Ascending aorta (tissue), 2 donors: ENCODE measurements around the gene RGR. TPM values are rescaled to one million over a fixed set of nuclear protein-coding genes. Genes with fewer than 3 reads are reported as not detected.
A peak's percentile ranks its signal among the peaks of the same experiment; 100 is the strongest.

Source experiments
- DNase-seq, 2 donors: peaks; one replicate each; pipeline ENCODE4 v3.0.0-alpha.2; 2019; ENCODE audit warnings: low spot score in 2 of 2
- H3K27ac ChIP-seq, 2 donors: fragments of 200-600 bp; sonication (generic); one replicate each; pipeline ENCODE4 v1.5.1; 2016 to 2017; ENCODE audit warnings: mild to moderate bottlenecking in 1 of 2
- H3K27me3 ChIP-seq: fragments of 200-600 bp; sonication (generic); one replicate; pipeline ENCODE4 v1.5.1; 2017
- H3K36me3 ChIP-seq, 2 donors: fragments of 200-600 bp; sonication (generic); one replicate each; pipeline ENCODE4 v1.5.1; 2016
- H3K4me1 ChIP-seq, 2 donors: fragments of 200-600 bp; sonication (generic); one replicate each; pipeline ENCODE4 v1.5.1; 2016 to 2017; ENCODE audit warnings: mild to moderate bottlenecking in 1 of 2
- H3K4me3 ChIP-seq, 2 donors: fragments of 200-600 bp; sonication (generic); one replicate each; pipeline ENCODE4 v1.5.1; 2016 to 2017; ENCODE audit warnings: mild to moderate bottlenecking in 1 of 2
- H3K9me3 ChIP-seq, 2 donors: fragments of 200-600 bp; sonication (generic); one replicate each; pipeline ENCODE4 v1.5.1; 2016
- CTCF ChIP-seq, 3 experiments: fragments of 200-600 bp in 2 of 3; fragments of 450-650 bp in 1 of 3; sonication (generic) in 2 of 3; IDR thresholded peaks; one replicate each; pipeline ENCODE4 v1.5.1; 2016 to 2019; ENCODE audit warnings: antibody characterized with exemption in 3 of 3, mild to moderate bottlenecking in 1 of 3, moderate library complexity in 1 of 3
- intact Hi-C: fragments of 100-400 bp; cut with DNase I; formaldehyde crosslinking; loops from one replicate; pipeline ENCODE4 v1.15.1; 2023
- total RNA-seq: library from RNA; depleted of rRNA; stranded (reverse); fragments of >200 nt; gene quantifications from one replicate; pipeline ENCODE4 v1.1.0, GENCODE V29; 2016

The RGR gene
- total RNA-seq, 1 donor from 2014 or later, result not detected

- TF ChIP-seq CTCF (IDR thresholded peaks at IDR 0.05), result no peak
- H3K4me1 ChIP-seq, result no peaks in the 10 kb centered on the region
- H3K9me3 ChIP-seq, result no peaks in the 10 kb centered on the region
- no peak overlapping the region for H3K4me3 ChIP-seq
- H3K27ac ChIP-seq, result no peak overlapping the region
- H3K36me3 ChIP-seq, result no peaks in the 10 kb centered on the region
- intact Hi-C loops, result no loop called here
- DNase-seq, result no peak
- peaks cover 4% of the 10 kb centered on the region for H3K27me3 ChIP-seq
Observed at GRCh38 chr10:84261236-84261915, 16.5 kb downstream of the RGR start.

- Histone ChIP-seq H3K27me3 (peaks cover 4% of the 10 kb centered on the region), H3K36me3 (no peaks in the 10 kb centered on the region), H3K4me1 (no peaks in the 10 kb centered on the region), H3K9me3 (no peaks in the 10 kb centered on the region), H3K27ac (no peak overlapping the region), H3K4me3 (no peak overlapping the region)
- intact Hi-C loops, result no loop called here
- no peak for TF ChIP-seq CTCF (IDR thresholded peaks at IDR 0.05)
- no peak for DNase-seq
Observed at GRCh38 chr10:84262190-84262956, 17.5 kb downstream of the RGR start.

DNA sequence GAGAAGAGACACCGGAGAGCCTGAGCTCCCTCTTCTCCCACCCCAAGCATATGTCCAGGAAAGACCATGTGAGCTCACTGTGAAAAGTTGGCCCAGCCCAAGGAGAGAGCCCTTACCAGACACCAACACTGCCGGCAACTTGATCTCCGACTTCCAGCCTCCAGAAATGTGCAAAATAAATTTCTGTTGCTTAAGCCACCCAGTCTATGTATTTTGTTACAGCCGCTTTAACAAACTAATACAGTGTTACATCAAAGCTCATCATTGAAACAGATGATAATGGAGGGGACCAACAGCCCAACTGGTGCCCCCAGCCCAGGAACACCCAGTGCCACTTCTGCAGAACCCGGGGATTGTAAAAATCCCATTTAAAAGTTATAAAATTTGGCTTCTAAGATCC lies 18.9 kb downstream of the RGR start:
- no peak for TF ChIP-seq CTCF (IDR thresholded peaks at IDR 0.05)
- intact Hi-C loops, result loop anchor here (1.0 kb wide), 2 partner anchors 112 to 274 kb away; no protein-coding TSS in a partner anchor

DNA sequence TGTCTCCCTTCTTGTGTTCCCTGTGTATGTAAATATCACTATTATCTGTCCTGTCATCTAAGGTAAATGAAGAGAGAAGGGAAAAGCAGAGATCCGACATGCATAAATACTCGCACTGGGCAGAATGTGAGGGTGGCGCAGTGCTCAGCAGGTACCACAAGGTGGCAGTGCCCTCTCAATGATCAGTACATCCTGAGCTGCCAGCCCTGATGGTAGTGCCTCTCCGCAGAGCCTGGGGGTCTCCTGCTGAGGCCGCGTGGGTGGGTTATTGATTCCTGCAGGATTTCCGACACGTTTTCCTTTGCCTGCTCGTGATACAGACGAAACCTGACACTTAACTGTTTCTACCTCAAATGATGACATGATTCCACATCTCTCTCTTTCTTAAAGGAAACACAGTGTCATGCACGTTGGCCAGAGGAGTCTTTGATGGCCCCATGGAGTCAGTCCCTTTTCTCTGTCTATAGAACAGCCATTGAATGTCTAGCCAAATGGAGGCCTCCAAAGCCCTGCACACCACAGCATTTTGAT lies 19.8 kb downstream of the RGR start:
- DNase-seq, result peak in 1 of 2 donors; percentile 76

More for the DNA sequence above, 18.9 kb downstream of the RGR start:
- Histone ChIP-seq H3K4me3 (no peak overlapping the region), H3K36me3 (no peaks in the 10 kb centered on the region), H3K4me1 (no peaks in the 10 kb centered on the region), H3K27ac (no peak overlapping the region), H3K9me3 (no peaks in the 10 kb centered on the region), H3K27me3 (peaks cover 4% of the 10 kb centered on the region)
- DNase-seq, result no peak

DNA sequence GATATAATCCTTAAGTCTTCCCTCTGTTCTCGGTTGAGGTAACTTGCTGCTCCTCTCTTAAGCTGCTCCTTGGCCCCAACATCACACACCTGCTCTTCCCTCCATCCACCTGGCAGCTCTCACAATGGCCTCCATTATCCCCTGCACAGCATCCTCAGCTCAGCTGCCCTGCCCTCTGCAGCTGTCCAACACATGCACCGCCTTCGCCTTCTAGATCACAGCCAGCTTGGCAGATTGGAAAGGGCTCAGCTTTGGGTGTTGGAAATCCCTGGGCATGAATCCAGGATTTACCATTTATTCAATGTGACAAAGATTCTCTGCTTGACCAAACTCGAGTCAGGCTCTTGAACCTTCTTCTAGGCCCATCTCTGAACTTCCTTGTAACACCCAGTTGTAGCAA lies 20.6 kb downstream of the RGR start:
- intact Hi-C loops, result loop anchor here (5.0 kb wide), 1 partner anchor 87 kb away; no protein-coding TSS in a partner anchor
- no peaks in the 10 kb centered on the region for H3K9me3 ChIP-seq
- H3K4me1 ChIP-seq, result no peaks in the 10 kb centered on the region
- DNase-seq, result no peak
- TF ChIP-seq CTCF (IDR thresholded peaks at IDR 0.05), result no peak
- peaks cover 4% of the 10 kb centered on the region for H3K27me3 ChIP-seq
- H3K4me3 ChIP-seq, result no peak overlapping the region
- no peak overlapping the region for H3K27ac ChIP-seq
- no peaks in the 10 kb centered on the region for H3K36me3 ChIP-seq

More for the DNA sequence above, 19.8 kb downstream of the RGR start:
- Histone ChIP-seq H3K4me1 (no peaks in the 10 kb centered on the region), H3K27ac (no peak overlapping the region), H3K4me3 (no peak overlapping the region), H3K36me3 (no peaks in the 10 kb centered on the region), H3K9me3 (no peaks in the 10 kb centered on the region), H3K27me3 (peaks cover 4% of the 10 kb centered on the region)
- TF ChIP-seq CTCF (IDR thresholded peaks at IDR 0.05), result peak; percentile 76 to 95 (median 92)
- intact Hi-C loops, result loop anchor here (1.0 to 5.0 kb wide), 3 partner anchors 88 to 273 kb away; no protein-coding TSS in a partner anchor
